ENCODE measurements around the gene KIF16B.
A peak's percentile ranks its signal among the peaks of the same experiment; 100 is the strongest.
"Not testable (repeated sequence)": the region's sequence is repeated elsewhere in the genome, so short reads cannot be mapped to it uniquely, and the experiment has no call there.

The KIF16B gene, protein sequence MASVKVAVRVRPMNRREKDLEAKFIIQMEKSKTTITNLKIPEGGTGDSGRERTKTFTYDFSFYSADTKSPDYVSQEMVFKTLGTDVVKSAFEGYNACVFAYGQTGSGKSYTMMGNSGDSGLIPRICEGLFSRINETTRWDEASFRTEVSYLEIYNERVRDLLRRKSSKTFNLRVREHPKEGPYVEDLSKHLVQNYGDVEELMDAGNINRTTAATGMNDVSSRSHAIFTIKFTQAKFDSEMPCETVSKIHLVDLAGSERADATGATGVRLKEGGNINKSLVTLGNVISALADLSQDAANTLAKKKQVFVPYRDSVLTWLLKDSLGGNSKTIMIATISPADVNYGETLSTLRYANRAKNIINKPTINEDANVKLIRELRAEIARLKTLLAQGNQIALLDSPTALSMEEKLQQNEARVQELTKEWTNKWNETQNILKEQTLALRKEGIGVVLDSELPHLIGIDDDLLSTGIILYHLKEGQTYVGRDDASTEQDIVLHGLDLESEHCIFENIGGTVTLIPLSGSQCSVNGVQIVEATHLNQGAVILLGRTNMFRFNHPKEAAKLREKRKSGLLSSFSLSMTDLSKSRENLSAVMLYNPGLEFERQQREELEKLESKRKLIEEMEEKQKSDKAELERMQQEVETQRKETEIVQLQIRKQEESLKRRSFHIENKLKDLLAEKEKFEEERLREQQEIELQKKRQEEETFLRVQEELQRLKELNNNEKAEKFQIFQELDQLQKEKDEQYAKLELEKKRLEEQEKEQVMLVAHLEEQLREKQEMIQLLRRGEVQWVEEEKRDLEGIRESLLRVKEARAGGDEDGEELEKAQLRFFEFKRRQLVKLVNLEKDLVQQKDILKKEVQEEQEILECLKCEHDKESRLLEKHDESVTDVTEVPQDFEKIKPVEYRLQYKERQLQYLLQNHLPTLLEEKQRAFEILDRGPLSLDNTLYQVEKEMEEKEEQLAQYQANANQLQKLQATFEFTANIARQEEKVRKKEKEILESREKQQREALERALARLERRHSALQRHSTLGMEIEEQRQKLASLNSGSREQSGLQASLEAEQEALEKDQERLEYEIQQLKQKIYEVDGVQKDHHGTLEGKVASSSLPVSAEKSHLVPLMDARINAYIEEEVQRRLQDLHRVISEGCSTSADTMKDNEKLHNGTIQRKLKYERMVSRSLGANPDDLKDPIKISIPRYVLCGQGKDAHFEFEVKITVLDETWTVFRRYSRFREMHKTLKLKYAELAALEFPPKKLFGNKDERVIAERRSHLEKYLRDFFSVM (N-terminal part only)

GRCh38 chr20:16573001-16573965, at the start of gene KIF16B:
Gene KIF16B (minus strand): TSS chr20:16573448. CDS start chr20:16573275, 173 bp downstream.
- DNase-seq, result peak; percentile 95

DNA sequence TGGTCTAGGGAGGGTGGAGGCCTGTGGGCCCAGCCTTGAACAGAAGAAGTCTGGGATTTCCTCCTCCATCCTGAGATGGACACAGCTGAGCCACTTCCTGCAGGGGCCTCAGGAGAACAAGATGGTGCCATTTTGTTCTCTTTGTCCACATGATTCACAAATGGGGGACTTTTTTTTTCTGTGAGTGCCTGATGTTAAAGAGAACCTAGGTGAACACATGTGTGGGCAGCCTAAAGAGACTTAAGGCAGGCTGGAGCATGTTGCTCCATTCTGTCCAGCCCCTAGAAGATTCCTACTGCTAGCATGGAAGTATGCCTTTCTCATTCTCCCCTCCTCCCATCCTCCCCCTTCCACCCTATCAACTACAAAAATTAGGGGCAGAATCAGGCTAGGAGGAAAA, 49.3 kb upstream of the KIF16B start:
- DNase-seq, result no peak

DNA sequence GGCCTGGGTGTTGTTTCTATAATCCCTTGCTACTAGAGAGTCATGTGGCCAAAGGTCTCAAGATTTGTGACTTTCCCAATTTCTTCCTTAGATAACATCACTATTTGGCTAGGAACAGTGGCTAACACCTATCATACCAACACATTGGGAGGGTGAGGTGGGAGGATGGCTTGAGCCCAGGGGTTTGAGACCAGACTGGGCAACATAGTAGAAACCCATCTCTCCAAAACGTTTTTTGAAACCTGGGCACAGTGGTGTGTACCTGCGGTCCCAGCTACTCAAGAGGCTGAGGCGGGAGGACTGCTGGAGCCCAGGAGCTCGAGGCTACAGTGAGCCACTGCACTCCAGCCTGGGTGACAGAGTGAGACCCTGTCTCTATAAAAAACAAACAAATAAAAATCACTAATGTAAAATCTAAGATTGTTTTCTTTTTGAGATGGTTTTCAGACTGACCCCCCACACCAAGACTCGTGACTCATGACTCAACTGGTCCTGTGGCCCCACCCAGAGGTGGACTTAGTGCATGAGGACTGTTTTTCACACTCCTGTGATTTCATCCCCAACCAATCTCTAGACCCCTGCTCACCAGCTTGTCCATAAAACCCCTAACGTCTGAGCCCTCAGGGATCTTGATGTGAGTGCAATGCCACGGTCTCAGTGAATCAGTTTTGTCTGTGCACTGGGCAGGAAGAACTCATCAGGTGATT, 48.3 kb upstream of the KIF16B start:
- DNase-seq, result no peak

DNA sequence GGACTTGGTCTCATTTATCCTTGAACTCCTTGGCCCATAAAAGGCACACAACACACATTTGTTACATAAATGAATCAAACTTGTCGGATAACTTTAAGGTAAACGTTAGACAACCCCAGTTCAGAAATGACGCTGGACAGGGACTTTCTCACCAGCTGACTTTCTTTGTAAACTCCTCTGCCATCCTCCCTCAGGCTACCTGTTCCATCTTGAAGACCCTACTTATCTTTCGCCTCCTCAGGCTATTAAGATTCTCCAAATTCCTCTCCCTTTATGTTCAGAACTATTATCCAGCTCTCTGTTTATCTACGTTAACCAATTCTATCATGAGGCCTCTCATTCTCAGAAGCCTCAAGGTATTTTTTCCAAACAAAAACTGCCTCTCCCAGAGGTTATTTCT, 47.7 kb upstream of the KIF16B start:
- DNase-seq, result no peak

GRCh38 chr20:16619953-16620352, 46.7 kb upstream of the KIF16B start:
- DNase-seq, result no peak

DNA sequence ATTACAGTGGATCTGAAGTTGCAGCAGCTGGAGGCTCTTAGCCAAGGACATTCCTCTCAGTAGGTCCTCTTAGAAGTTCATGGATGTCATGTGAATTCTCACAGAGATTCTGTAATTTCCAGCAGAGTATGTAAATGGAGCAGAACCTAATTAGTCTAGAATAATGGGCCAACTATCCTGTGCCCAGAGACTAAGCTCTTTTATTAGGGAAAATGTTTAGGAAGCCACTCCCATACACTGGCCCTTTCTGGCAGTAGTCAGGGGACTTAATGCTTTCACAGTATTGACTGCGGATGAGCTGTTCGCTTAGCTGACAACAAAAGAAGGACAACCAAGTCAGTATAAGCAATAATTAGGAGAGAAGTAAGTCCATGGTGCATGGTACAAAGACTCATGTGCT, 43.8 kb upstream of the KIF16B start:
- no peak for DNase-seq

- no peak for DNase-seq
These were observed 43.1 kb upstream of the KIF16B start for GRCh38 chr20:16616317-16616716.

DNA sequence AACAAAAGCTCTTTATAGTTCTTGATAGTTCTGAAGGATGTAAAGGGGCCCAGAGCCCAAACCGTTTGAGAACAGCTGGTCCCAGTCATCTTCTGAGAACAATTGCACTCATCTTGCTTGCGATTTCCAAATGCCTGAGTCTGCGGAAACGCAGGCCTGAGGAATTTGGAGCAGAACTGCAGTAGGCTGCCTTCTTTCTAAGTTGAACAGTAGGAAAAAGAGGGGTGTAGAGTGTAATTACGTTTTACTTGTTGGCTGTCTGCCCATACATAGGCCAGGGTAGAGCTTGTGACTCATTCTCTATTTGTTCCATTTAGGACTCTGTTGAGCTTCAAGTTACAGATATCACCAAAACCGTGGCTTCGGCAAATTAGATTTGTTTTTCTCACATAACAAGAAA, 42.0 kb upstream of the KIF16B start:
- DNase-seq, result peak; percentile 62

GRCh38 chr20:16613954-16614353, 40.7 kb upstream of the KIF16B start:
- DNase-seq, result no peak

GRCh38 chr20:16612706-16613105, 39.5 kb upstream of the KIF16B start:
- no peak for DNase-seq

DNA sequence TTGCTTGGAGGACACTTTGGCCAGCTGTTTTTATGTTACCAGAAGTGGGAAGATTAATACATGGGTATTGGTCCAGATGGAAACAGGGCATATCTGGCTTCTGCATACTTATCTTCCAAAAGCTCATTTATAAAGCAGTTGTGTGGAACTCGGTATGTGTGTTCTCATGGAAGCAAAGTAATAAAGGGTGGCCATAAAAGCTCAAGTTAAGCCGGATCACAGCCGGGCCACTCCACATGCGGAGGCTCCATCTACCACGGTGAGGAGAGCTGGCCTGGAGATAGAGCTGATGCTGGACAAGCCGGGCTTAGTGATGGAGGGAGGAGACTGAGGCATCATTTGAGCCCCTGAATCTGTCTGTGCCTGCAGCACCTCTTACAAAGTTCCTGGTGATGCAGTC, 38.6 kb upstream of the KIF16B start:
- no peak for DNase-seq

GRCh38 chr20:16609066-16609465, 35.8 kb upstream of the KIF16B start:
- no peak for DNase-seq

DNA sequence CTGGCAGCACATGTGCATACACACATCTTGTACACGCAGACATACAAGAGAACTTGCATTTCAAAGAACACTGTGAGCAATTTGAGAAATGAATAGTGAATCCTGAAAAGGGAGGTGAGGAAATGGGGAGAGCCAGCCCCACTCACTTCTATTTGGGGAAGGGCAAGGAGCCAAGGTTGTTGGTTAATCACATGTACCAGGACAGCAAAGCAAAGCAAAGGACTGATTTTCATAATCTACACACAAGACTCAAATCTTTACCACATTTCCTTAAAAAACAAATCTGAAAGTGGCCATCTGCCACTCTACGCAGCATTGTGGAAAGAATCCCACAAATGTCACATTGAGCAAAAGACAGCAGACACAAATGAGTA, 35.0 kb upstream of the KIF16B start:
- no peak for DNase-seq

- DNase-seq, result no peak
These were observed 34.4 kb upstream of the KIF16B start for GRCh38 chr20:16607364-16608276.

- no peak for DNase-seq
These were observed 33.3 kb upstream of the KIF16B start for GRCh38 chr20:16606468-16607070.

- no peak for DNase-seq
These were observed 27.8 kb upstream of the KIF16B start for GRCh38 chr20:16601047-16601446.

GRCh38 chr20:16599257-16599656, 26.0 kb upstream of the KIF16B start:
- DNase-seq, result no peak

GRCh38 chr20:16596991-16597390, 23.7 kb upstream of the KIF16B start:
- DNase-seq, result no peak

GRCh38 chr20:16596404-16596803, 23.2 kb upstream of the KIF16B start:
- DNase-seq, result not testable (repeated sequence)

DNA sequence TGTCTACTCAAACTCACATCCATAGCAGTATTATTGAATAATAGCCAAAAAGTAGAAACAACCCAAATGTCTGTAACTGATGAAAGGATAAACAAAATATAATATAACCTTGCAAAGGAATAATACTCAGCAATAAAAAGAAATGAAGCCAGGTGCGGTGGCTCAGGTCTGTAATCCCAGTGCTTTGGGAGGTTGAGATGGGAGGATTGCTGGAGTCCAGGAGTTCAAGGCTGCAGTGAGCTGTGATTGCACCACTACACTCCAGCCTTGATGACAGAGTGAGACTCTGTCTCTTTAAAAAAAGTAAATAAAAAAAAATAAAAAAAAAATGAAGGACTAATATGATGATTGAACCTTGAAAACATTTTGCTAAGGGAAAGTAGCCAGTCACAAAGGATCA, 22.1 kb upstream of the KIF16B start:
- DNase-seq, result no peak
